Esophagus muscularis mucosa (tissue), 4 donors: ENCODE measurements around the gene ERCC6. TPM values are rescaled to one million over a fixed set of nuclear protein-coding genes. Genes with fewer than 3 reads are reported as not detected.

ENCODE experiments used
- DNase-seq: peaks from one replicate; pipeline ENCODE4 v3.0.0-alpha.2; 2017; ENCODE audit errors: extremely low spot score
- H3K27ac ChIP-seq, 4 donors: fragments of 200-600 bp; sonication (generic); replicated peaks in 1 of 4; 1 replicate in 3 of 4; 2 replicates in 1 of 4; pipeline ENCODE4 v1.5.1; 2016 to 2019; ENCODE audit warnings: mild to moderate bottlenecking in 1 of 4
- H3K27me3 ChIP-seq, 4 donors: fragments of 200-600 bp; sonication (generic); one replicate each; pipeline versions ENCODE4 v1.5.1 to v1.6.0; 2016 to 2019
- H3K36me3 ChIP-seq, 4 donors: fragments of 200-600 bp; sonication (generic); one replicate each; pipeline ENCODE4 v1.5.1; 2016 to 2019
- H3K4me1 ChIP-seq, 4 donors: fragments of 200-600 bp; sonication (generic); one replicate each; pipeline ENCODE4 v1.5.1; 2016 to 2019
- H3K4me3 ChIP-seq, 4 donors: fragments of 200-600 bp; sonication (generic); 1 replicate in 2 of 4; 2 replicates in 2 of 4; pipeline ENCODE4 v1.5.1; 2016 to 2019; ENCODE audit warnings: mild to moderate bottlenecking in 4 of 4, moderate library complexity in 1 of 4
- H3K9me3 ChIP-seq, 4 donors: fragments of 200-600 bp; sonication (generic); 1 replicate in 3 of 4; 2 replicates in 1 of 4; pipeline ENCODE4 v1.5.1; 2016 to 2019
- CTCF ChIP-seq, 3 experiments: fragments of 200-600 bp in 2 of 3; fragments of 450-650 bp in 1 of 3; sonication (generic) in 2 of 3; IDR thresholded peaks; one replicate each; pipeline ENCODE4 v1.5.1; 2017 to 2019; ENCODE audit warnings: antibody characterized with exemption in 3 of 3, mild to moderate bottlenecking in 2 of 3, moderate library complexity in 1 of 3
- EP300 ChIP-seq: sonication (generic); formaldehyde crosslinking; IDR thresholded peaks from one replicate; pipeline ENCODE4 v1.6.1; 2017; ENCODE audit warnings: antibody characterized with exemption
- POLR2A ChIP-seq: fragments of 450-650 bp; IDR thresholded peaks from one replicate; pipeline ENCODE4 v1.6.1; 2017; ENCODE audit warnings: antibody characterized with exemption, moderate library complexity, mild to moderate bottlenecking, low read depth
- POLR2AphosphoS5 ChIP-seq, 2 donors: sonication (generic); formaldehyde crosslinking; IDR thresholded peaks; one replicate each; pipeline ENCODE4 v1.6.1; 2017; ENCODE audit warnings: antibody characterized with exemption in 2 of 2
- WGBS: methylation state at CpG from one replicate; pipeline ENCODE4 v1.1.5; 2018; 5-methylcytosine and 5-hydroxymethylcytosine counted together
- intact Hi-C: fragments of 100-400 bp; cut with DNase I; formaldehyde crosslinking; loops from one replicate; pipeline ENCODE4 v1.15.1; 2023
- total RNA-seq, 4 donors: library from RNA; depleted of rRNA; stranded (reverse); fragments of >200 nt; gene quantifications; one replicate each; pipeline versions ENCODE4 v1.1.0 to v1.2.1, GENCODE V29; 2016

ERCC6 gene
- total RNA-seq, 4 donors from 2014 or later: 7.0 to 11.7 (median 9.2) TPM

GRCh38 chr10:49518982-49519578 is 19.8 kb downstream of the ERCC6 start:
- peaks cover 0 to 4% (median 0%) of the 10 kb centered on the region in 4 donors for H3K4me1 ChIP-seq
- intact Hi-C loops: loop anchor here (5.0 to 10.0 kb wide), 3 partner anchors 112 to 864 kb away; no protein-coding TSS in a partner anchor
- no peak overlapping the region for H3K4me3 ChIP-seq
- H3K36me3 ChIP-seq: peaks cover 23 to 71% (median 30%) of the 10 kb centered on the region in 4 donors
- no peaks in the 10 kb centered on the region for H3K27me3 ChIP-seq
- no peaks in the 10 kb centered on the region for H3K9me3 ChIP-seq
- no peak for DNase-seq
- WGBS: 66% methylated on average over 3 of the region's 3 CpGs
- TF ChIP-seq POLR2AphosphoS5 (IDR thresholded peaks at IDR 0.05) (no peak), CTCF (IDR thresholded peaks at IDR 0.05) (peak; percentile 50 to 63 (median 51))
- H3K27ac ChIP-seq: no peak overlapping the region

GRCh38 chr10:49518566-49518965 is 20.4 kb downstream of the ERCC6 start:
- intact Hi-C loops: loop anchor here (5.0 to 10.0 kb wide), 3 partner anchors 111 to 864 kb away; no protein-coding TSS in a partner anchor
- peaks cover 20 to 66% (median 24%) of the 10 kb centered on the region in 4 donors for H3K36me3 ChIP-seq
- no peak for TF ChIP-seq POLR2AphosphoS5 (IDR thresholded peaks at IDR 0.05)
- TF ChIP-seq POLR2A: no peak
- no peak for TF ChIP-seq CTCF (IDR thresholded peaks at IDR 0.05)
- TF ChIP-seq EP300: no peak

GRCh38 chr10:49516216-49516970 is 22.5 kb downstream of the ERCC6 start:
- intact Hi-C loops: loop anchor here (5.0 to 10.0 kb wide), 3 partner anchors 109 to 862 kb away; no protein-coding TSS in a partner anchor
- Histone ChIP-seq H3K9me3 (no peaks in the 10 kb centered on the region), H3K4me3 (no peak overlapping the region), H3K27ac (no peak overlapping the region), H3K36me3 (peaks cover 14 to 48% (median 19%) of the 10 kb centered on the region in 4 donors), H3K27me3 (no peaks in the 10 kb centered on the region), H3K4me1 (peaks cover 0 to 4% (median 0%) of the 10 kb centered on the region in 4 donors)
- no peak for DNase-seq
- TF ChIP-seq POLR2AphosphoS5 (IDR thresholded peaks at IDR 0.05) (no peak), CTCF (IDR thresholded peaks at IDR 0.05) (no peak), POLR2A (no peak), EP300 (no peak)
- WGBS: 91% methylated on average over 16 of the region's 16 CpGs

More at GRCh38 chr10:49518566-49518965, 20.4 kb downstream of the ERCC6 start:
- Histone ChIP-seq H3K27me3 (no peaks in the 10 kb centered on the region), H3K9me3 (no peaks in the 10 kb centered on the region), H3K27ac (no peak overlapping the region), H3K4me1 (peaks cover 0 to 4% (median 0%) of the 10 kb centered on the region in 4 donors), H3K4me3 (no peak overlapping the region)
- WGBS: 95% methylated on average over 2 of the region's 2 CpGs
- no peak for DNase-seq

- H3K27ac ChIP-seq: no peak overlapping the region
- H3K27me3 ChIP-seq: no peaks in the 10 kb centered on the region
- 71% methylated on average over 4 of the region's 4 CpGs for WGBS
- H3K4me1 ChIP-seq: peaks cover 8 to 18% (median 16%) of the 10 kb centered on the region in 4 donors
- intact Hi-C loops: loop anchor here (10.0 kb wide), 2 partner anchors 527 to 857 kb away; no protein-coding TSS in a partner anchor
- no peak overlapping the region for H3K4me3 ChIP-seq
- H3K9me3 ChIP-seq: no peaks in the 10 kb centered on the region
- DNase-seq: no peak
- peaks cover 14 to 25% (median 17%) of the 10 kb centered on the region in 4 donors for H3K36me3 ChIP-seq
- TF ChIP-seq CTCF (IDR thresholded peaks at IDR 0.05): peak; percentile 20 to 37 (median 30)
- no peak for TF ChIP-seq POLR2A
- no peak for TF ChIP-seq POLR2AphosphoS5 (IDR thresholded peaks at IDR 0.05)
- no peak for TF ChIP-seq EP300
Measured at GRCh38 chr10:49512121-49512809, 26.7 kb downstream of the ERCC6 start.
